Endothelial cell of umbilical vein (primary cell): Measurements from ENCODE around the gene GPATCH2L. TPM values are rescaled to one million over a fixed set of nuclear protein-coding genes. Genes with fewer than 3 reads are reported as not detected.
A peak's percentile ranks its signal among the peaks of the same experiment; 100 is the strongest.

ENCODE experiments used
- BruUV-seq: library from RNA; stranded (reverse); fragments of 400-500 nt; replicated peaks from 2 replicates; lab custom pipeline; 2021; lab: Mats Ljungman, UMichigan
- CTCF ChIA-PET: fragments of 300-600, 350-600 bp; sonication (Branson Sonifier 250); formaldehyde crosslinking; loops from one replicate; lab custom pipeline; 2021; ENCODE audit warnings: antibody characterized with exemption, inconsistent platforms; lab: Charles Lee
- POLR2A ChIA-PET: fragments of 300-600, 350-600 bp; sonication (Branson Sonifier 250); formaldehyde crosslinking; loops from one replicate; lab custom pipeline; 2021; ENCODE audit warnings: antibody characterized with exemption, inconsistent platforms; lab: Charles Lee
- DNase-seq: peaks from one replicate; pipeline ENCODE4 v3.0.0-alpha.2; 2011; ENCODE audit warnings: low read depth, low spot score
- FAIRE-seq: peaks from 2 replicates; lab custom pipeline; 2011; peaks lifted over from hg19 to GRCh38; lab: Jason Lieb, UNC
- H2AFZ ChIP-seq: 2 replicates; pipeline ENCODE4 v1.6.0; 2012; ENCODE audit warnings: low read depth, low read length, control low read depth, inconsistent platforms
- H3K27ac ChIP-seq: 2 replicates; pipeline ENCODE4 v1.5.1; 2011; ENCODE audit warnings: low read depth, mild to moderate bottlenecking, control low read depth, low read length, moderate library complexity; ENCODE audit not compliant: insufficient read depth
- H3K27me3 ChIP-seq, 2 experiments: 2 replicates each; pipeline versions ENCODE4 v1.6.0 to v1.6.1; 2011; ENCODE audit warnings: low read length in 2 of 2, mixed read lengths in 1 of 2; ENCODE audit not compliant: control insufficient read depth in 2 of 2, insufficient read depth in 2 of 2
- H3K36me3 ChIP-seq, 2 experiments: 2 replicates in 1 of 2; 3 replicates in 1 of 2; pipeline ENCODE4 v1.5.1; 2011; ENCODE audit warnings: low read length in 2 of 2, mild to moderate bottlenecking in 1 of 2, moderate library complexity in 1 of 2; ENCODE audit not compliant: control insufficient read depth in 2 of 2, insufficient read depth in 2 of 2; ENCODE audit errors: extremely low read depth in 1 of 2
- H3K4me1 ChIP-seq: 3 replicates; pipeline ENCODE4 v1.5.1; 2011; ENCODE audit warnings: mild to moderate bottlenecking, low read length; ENCODE audit not compliant: control insufficient read depth, insufficient read depth; ENCODE audit errors: extremely low read depth
- H3K4me2 ChIP-seq: 2 replicates; pipeline ENCODE4 v1.6.1; 2011; ENCODE audit warnings: low read length, control low read depth, mixed read lengths; ENCODE audit not compliant: insufficient read depth
- H3K4me3 ChIP-seq, 3 experiments: fragments of 200-600 bp in 1 of 3; sonication (generic), shearing (Covaris generic) in 1 of 3; replicated peaks in 1 of 3; 2 replicates each; pipeline ENCODE4 v1.5.1; 2011 to 2016; ENCODE audit warnings: control low read depth in 3 of 3, low read length in 3 of 3, mild to moderate bottlenecking in 2 of 3, inconsistent platforms in 1 of 3, low read depth in 1 of 3, moderate library complexity in 1 of 3; ENCODE audit not compliant: insufficient read depth in 1 of 3
- H3K79me2 ChIP-seq: 2 replicates; pipeline ENCODE4 v1.6.0; 2012; ENCODE audit warnings: low read length, inconsistent platforms; ENCODE audit not compliant: control insufficient read depth, insufficient read depth
- H3K9ac ChIP-seq: replicated peaks from 2 replicates; pipeline ENCODE3; 2011; ENCODE audit warnings: low read length, control low read depth; ENCODE audit not compliant: insufficient read depth; ENCODE audit errors: extremely low read depth
- H3K9me1 ChIP-seq: replicated peaks from 3 replicates; pipeline ENCODE4 v1.6.0; 2011; ENCODE audit warnings: mild to moderate bottlenecking, low read length; ENCODE audit not compliant: control insufficient read depth, insufficient read depth; ENCODE audit errors: extremely low read depth
- H3K9me3 ChIP-seq: replicated peaks from 2 replicates; pipeline ENCODE4 v1.5.1; 2012; ENCODE audit warnings: low read length, inconsistent platforms; ENCODE audit not compliant: control insufficient read depth, insufficient read depth
- H4K20me1 ChIP-seq: replicated peaks from 2 replicates; pipeline ENCODE3; 2011; ENCODE audit warnings: mild to moderate bottlenecking, low read length; ENCODE audit not compliant: control insufficient read depth, insufficient read depth; ENCODE audit errors: extremely low read depth
- CTCF ChIP-seq, 2 donors: IDR thresholded peaks; 1 replicate in 1 of 2; 2 replicates in 1 of 2; pipeline ENCODE4 v1.5.1; 2011; ENCODE audit warnings: low read length in 2 of 2, mild to moderate bottlenecking in 2 of 2, moderate library complexity in 2 of 2, control low read depth in 1 of 2, inconsistent platforms in 1 of 2, low read depth in 1 of 2; ENCODE audit not compliant: insufficient read depth in 1 of 2; ENCODE audit errors: extremely low read depth in 1 of 2
- EZH2 ChIP-seq: IDR thresholded peaks from 2 replicates; pipeline ENCODE4 v1.6.1; 2012; ENCODE audit warnings: borderline replicate concordance, low read depth, mild to moderate bottlenecking, moderate library complexity, low read length, inconsistent platforms; ENCODE audit not compliant: severe bottlenecking
- FOS ChIP-seq: IDR thresholded peaks from 2 replicates; pipeline ENCODE4 v1.6.1; 2011; ENCODE audit warnings: mild to moderate bottlenecking, low read length, moderate library complexity, borderline replicate concordance; ENCODE audit not compliant: insufficient read depth
- GATA2 ChIP-seq: IDR thresholded peaks from 2 replicates; pipeline ENCODE4 v1.7.0; 2011; ENCODE audit warnings: low read depth, mild to moderate bottlenecking, moderate library complexity, mixed read lengths, low read length; ENCODE audit not compliant: insufficient read length, insufficient read depth
- JUN ChIP-seq: IDR thresholded peaks from 2 replicates; pipeline ENCODE4 v1.6.1; 2011; ENCODE audit warnings: borderline replicate concordance, low read depth; ENCODE audit not compliant: insufficient read length, insufficient read depth
- MAX ChIP-seq: IDR thresholded peaks from 2 replicates; pipeline ENCODE4 v1.6.1; 2011; ENCODE audit not compliant: insufficient read depth, insufficient read length
- MYC ChIP-seq: IDR thresholded peaks from one replicate; pipeline ENCODE4 v1.6.1; 2011; ENCODE audit warnings: mild to moderate bottlenecking, low read depth, low read length
- POLR2A ChIP-seq: IDR thresholded peaks from 2 replicates; pipeline ENCODE4 v1.6.1; 2012; ENCODE audit warnings: low read depth, mild to moderate bottlenecking, control low read depth, low read length
- POLR2AphosphoS5 ChIP-seq: IDR thresholded peaks from 2 replicates; pipeline ENCODE4 v1.6.1; 2012; ENCODE audit warnings: low read depth, mild to moderate bottlenecking, control low read depth, low read length, moderate library complexity; ENCODE audit not compliant: insufficient read depth
- dilution Hi-C: fragments of 300-500 bp; cut with MboI; formaldehyde crosslinking; loops from one replicate; pipeline ENCODE4 v1.15.0; 2019; ENCODE audit warnings: low sequenced_read_pairs; ENCODE audit not compliant: extremely low pct_ligation_motif_present
- intact Hi-C: fragments of 100-400 bp; cut with micrococcal nuclease; formaldehyde crosslinking; loops from one replicate; pipeline ENCODE4 v1.10.0; 2022
- polyA plus RNA-seq, 4 experiments: library from polyadenylated mRNA; depleted of rRNA in 3 of 4; stranded (reverse) in 3 of 4; unstranded in 1 of 4; fragments of >200 nt; gene quantifications; 2 replicates each; pipeline versions ENCODE4 v1.2.1 to v1.2.3, GENCODE V29; 2011 to 2012; ENCODE audit warnings: missing spikeins in 1 of 4
- total RNA-seq: library from RNA; stranded (reverse); gene quantifications from 2 replicates; pipeline ENCODE4 v1.2.3, GENCODE V29; 2021

The GPATCH2L gene
- total and polyA plus RNA-seq, 2 donors (not counting 3 experiments of a cell fraction or from before 2014, with no cell fraction given): 23.3 to 40.0 TPM

- H3K27me3 ChIP-seq: no peaks in the 10 kb centered on the region
- DNase-seq: no peak
- no peak overlapping the region for H3K4me3 ChIP-seq
- no TSS peak for BruUV-seq
- ChIA-PET CTCF (no interaction called here), POLR2A (no interaction called here)
- no peaks in the 10 kb centered on the region for H3K9me3 ChIP-seq
- H3K9me1 ChIP-seq: no peaks in the 10 kb centered on the region
- H2AFZ ChIP-seq: no peak overlapping the region
- peaks cover 36% of the 10 kb centered on the region for H3K4me1 ChIP-seq
- H3K4me2 ChIP-seq: peak overlapping the region; percentile 67
- FAIRE-seq: no peak
- no peak for TF ChIP-seq MAX
- TF ChIP-seq GATA2: no peak
- no peak for TF ChIP-seq EZH2
- peaks cover 71% of the 10 kb centered on the region for H3K79me2 ChIP-seq
- no peak overlapping the region for H3K9ac ChIP-seq
- H4K20me1 ChIP-seq: peaks cover 2% of the 10 kb centered on the region
- dilution Hi-C loops: no loop called here
- peaks cover 6 to 10% of the 10 kb centered on the region in 2 experiments for H3K36me3 ChIP-seq
- H3K27ac ChIP-seq: no peak overlapping the region
- intact Hi-C loops: loop anchor here (5.0 kb wide), 2 partner anchors 167 to 492 kb away; partner anchors contain the start of genes ERG28, IFT43 and TTLL5
Observed at GRCh38 chr14:76154539-76155126, 2.9 kb downstream of the GPATCH2L start.

- dilution Hi-C loops: no loop called here
- CTCF ChIA-PET: no interaction called here
- intact Hi-C loops: no loop called here
- no peak for TF ChIP-seq JUN
- TF ChIP-seq MYC: no peak
- TF ChIP-seq POLR2AphosphoS5: no peak
- no peak for TF ChIP-seq EZH2
- TF ChIP-seq MAX: no peak
- no peak for TF ChIP-seq CTCF (IDR thresholded peaks at IDR 0.05; ENCODE audit: extremely low read depth in 1 of 2, insufficient read depth in 1 of 2, low read depth in 1 of 2, low read length in 2 of 2)
- TF ChIP-seq FOS: no peak
- TF ChIP-seq GATA2: no peak
- TF ChIP-seq POLR2A: no peak
- no peaks in the 10 kb centered on the region for H3K4me1 ChIP-seq
- H3K9me1 ChIP-seq: no peaks in the 10 kb centered on the region
- POLR2A ChIA-PET: no interaction called here
- no peak overlapping the region for H3K27ac ChIP-seq
- no peaks in the 10 kb centered on the region for H3K9me3 ChIP-seq
- H3K36me3 ChIP-seq: peaks cover 16 to 20% of the 10 kb centered on the region in 2 experiments
- no peak for DNase-seq
- H3K27me3 ChIP-seq: no peaks in the 10 kb centered on the region
- FAIRE-seq: no peak
- H3K4me3 ChIP-seq: no peak overlapping the region
- H4K20me1 ChIP-seq: peaks cover 5% of the 10 kb centered on the region
- no peak overlapping the region for H2AFZ ChIP-seq
- H3K79me2 ChIP-seq: peaks cover 78% of the 10 kb centered on the region
- H3K9ac ChIP-seq: no peak overlapping the region
- BruUV-seq: no TSS peak
- H3K4me2 ChIP-seq: no peak overlapping the region
Observed at GRCh38 chr14:76163668-76164363, 12.1 kb downstream of the GPATCH2L start.
